HepG2 (cell line): ENCODE results near the gene TBC1D24. TPM values are rescaled to one million over a fixed set of nuclear protein-coding genes. Genes with fewer than 3 reads are reported as not detected.
"Not testable (repeated sequence)": the region's sequence is repeated elsewhere in the genome, so short reads cannot be mapped to it uniquely, and the experiment has no call there.

ENCODE experiments used
- AKAP8 ChIP-seq: sonication (generic); formaldehyde crosslinking; IDR thresholded peaks from 2 replicates; pipeline ENCODE4 v1.5.1; 2020; ENCODE audit warnings: mild to moderate bottlenecking, missing genetic modification reagents
- ATF4 ChIP-seq, 2 experiments: fragments of 450-650 bp in 1 of 2; sonication (generic) in 1 of 2; formaldehyde crosslinking; IDR thresholded peaks; 2 replicates each; pipeline versions ENCODE4 v1.5.0 to v1.8.0; 2020 to 2022; ENCODE audit warnings: mild to moderate bottlenecking in 1 of 2, missing genetic modification reagents in 1 of 2
- CBX1 ChIP-seq: IDR thresholded peaks from one replicate; pipeline ENCODE4 v1.6.1; 2016; ENCODE audit warnings: antibody characterized with exemption, low read depth
- DPF2 ChIP-seq: sonication (generic); formaldehyde crosslinking; IDR thresholded peaks from 2 replicates; pipeline ENCODE4 v1.4.0; 2020; ENCODE audit warnings: mild to moderate bottlenecking, low read depth, missing genetic modification reagents, borderline replicate concordance
- FOXA3 ChIP-seq: IDR thresholded peaks from 2 replicates; pipeline ENCODE4 v1.6.1; 2016; ENCODE audit warnings: missing genetic modification reagents, missing compliant biosample characterization
- FOXP4 ChIP-seq: sonication (generic); formaldehyde crosslinking; IDR thresholded peaks from 2 replicates; pipeline ENCODE4 v1.4.0; 2020; ENCODE audit warnings: missing genetic modification reagents
- HMGXB4 ChIP-seq, 2 experiments: sonication (generic) in 1 of 2; formaldehyde crosslinking in 1 of 2; IDR thresholded peaks; 2 replicates each; pipeline versions ENCODE4 v1.4.0 to v1.6.1; 2018 to 2020; ENCODE audit warnings: missing genetic modification reagents in 2 of 2, borderline replicate concordance in 1 of 2, low read depth in 1 of 2, mild to moderate bottlenecking in 1 of 2, missing biosample characterization in 1 of 2
- HNF4G ChIP-seq, 2 experiments: sonication (generic) in 1 of 2; formaldehyde crosslinking in 1 of 2; IDR thresholded peaks; 2 replicates each; pipeline versions ENCODE4 v1.4.0 to v1.6.1; 2011 to 2020; ENCODE audit warnings: borderline replicate concordance in 2 of 2, low read depth in 2 of 2, mild to moderate bottlenecking in 2 of 2, low read length in 1 of 2, missing genetic modification reagents in 1 of 2, moderate library complexity in 1 of 2
- LCORL ChIP-seq, 2 experiments: fragments of 450-650 bp in 1 of 2; sonication (generic) in 1 of 2; formaldehyde crosslinking in 1 of 2; IDR thresholded peaks; 2 replicates each; pipeline versions ENCODE4 v1.5.0 to v1.6.1; 2017 to 2020; ENCODE audit warnings: antibody characterized with exemption in 1 of 2, missing genetic modification reagents in 1 of 2
- MIXL1 ChIP-seq: IDR thresholded peaks from 2 replicates; pipeline ENCODE4 v1.6.1; 2016
- NCOA2 ChIP-seq: sonication (generic); formaldehyde crosslinking; IDR thresholded peaks from 2 replicates; pipeline ENCODE4 v1.8.0; 2022; ENCODE audit warnings: inconsistent platforms
- RXRB ChIP-seq: IDR thresholded peaks from 2 replicates; pipeline ENCODE4 v1.6.1; 2016; ENCODE audit warnings: borderline replicate concordance, missing genetic modification reagents, missing compliant biosample characterization
- TFDP1 ChIP-seq: IDR thresholded peaks from 2 replicates; pipeline ENCODE4 v1.6.1; 2016; ENCODE audit warnings: missing compliant biosample characterization, missing genetic modification reagents, borderline replicate concordance
- TGIF2 ChIP-seq: IDR thresholded peaks from 2 replicates; pipeline ENCODE4 v1.6.1; 2016; ENCODE audit warnings: control low read depth, missing compliant biosample characterization
- ZBTB33 ChIP-seq: sonication (generic); formaldehyde crosslinking; IDR thresholded peaks from 2 replicates; pipeline ENCODE4 v1.4.0; 2020; ENCODE audit warnings: missing genetic modification reagents
- ZFP91 ChIP-seq: sonication (generic); formaldehyde crosslinking; IDR thresholded peaks from 2 replicates; pipeline ENCODE4 v1.9.0; 2022; ENCODE audit warnings: missing genetic modification reagents, mild to moderate bottlenecking, borderline replicate concordance
- ZNF580 ChIP-seq: IDR thresholded peaks from 2 replicates; pipeline ENCODE4 v1.6.1; 2016; ENCODE audit warnings: low read depth, borderline replicate concordance
- polyA plus RNA-seq, 8 experiments: library from polyadenylated mRNA; depleted of rRNA in 3 of 8; stranded (reverse) in 7 of 8; unstranded in 1 of 8; fragments of >200 nt; fragmentation: Illumina TruSeq in 4 of 8; extraction: Trizol in 4 of 8; gene quantifications; 2 replicates each; pipeline versions ENCODE4 v1.2.1 to v1.2.3, GENCODE V29; 2011 to 2016; ENCODE audit warnings: low read depth in 4 of 8, missing spikeins in 1 of 8, mixed read lengths in 1 of 8; ENCODE audit not compliant: insufficient read depth in 1 of 8
- total RNA-seq, 5 experiments: library from RNA; depleted of rRNA; stranded (reverse); fragments of >200 nt; fragmentation: Illumina TruSeq; extraction: Trizol; gene quantifications; 2 replicates each; pipeline ENCODE4 v1.2.3, GENCODE V29; 2016; ENCODE audit warnings: low read depth in 1 of 5

The TBC1D24 gene
- total and polyA plus RNA-seq, 2 of the 13 experiments (the other 11 are each of a cell fraction or from before 2014, with no cell fraction given): 7.7 to 13.7 TPM

- peak; percentile 21; the same call in 1 of the 2 replicates for TF ChIP-seq ZBTB33 (CRISPR knock-in tag)
- TF ChIP-seq TFDP1 (CRISPR knock-in tag): peak; percentile 86
- TF ChIP-seq LCORL (IDR thresholded peaks at IDR 0.05): not testable (repeated sequence)
- peak; percentile 76; the same call in 1 of the 2 replicates for TF ChIP-seq LCORL (CRISPR knock-in tag; IDR thresholded peaks at IDR 0.05)
- TF ChIP-seq HNF4G (IDR thresholded peaks at IDR 0.05; ENCODE audit: borderline replicate concordance, low read depth, low read length): peak; percentile 78
- TF ChIP-seq HNF4G (CRISPR knock-in tag; IDR thresholded peaks at IDR 0.05; ENCODE audit: borderline replicate concordance, low read depth): peak; percentile 43; the same call in 1 of the 2 replicates
- peak; percentile 23 for TF ChIP-seq CBX1
- TF ChIP-seq NCOA2 (CRISPR knock-in tag): peak; percentile 53
- TF ChIP-seq HMGXB4 (CRISPR knock-in tag; IDR thresholded peaks at IDR 0.05; ENCODE audit: borderline replicate concordance in 1 of 2, low read depth in 1 of 2): 0 out of 4 replicates have a peak, but pooled peaks of 1 of the 2 experiments have one; percentile 39
- TF ChIP-seq MIXL1 (CRISPR knock-in tag): 0 out of 2 replicates have a peak, but pooled peaks have one; percentile 60
- peak; percentile 68 for TF ChIP-seq FOXP4 (CRISPR knock-in tag)
- TF ChIP-seq ZFP91 (CRISPR knock-in tag): peak; percentile 56
- peak in 1 of 2 experiments; percentile 57; a peak in 1 of 4 replicates for TF ChIP-seq ATF4 (CRISPR knock-in tag; IDR thresholded peaks at IDR 0.05)
- peak; percentile 66; the same call in 1 of the 2 replicates for TF ChIP-seq AKAP8 (CRISPR knock-in tag)
- peak; percentile 70 for TF ChIP-seq TGIF2 (CRISPR knock-in tag)
- peak; percentile 54; the same call in 1 of the 2 replicates for TF ChIP-seq DPF2 (CRISPR knock-in tag)
- peak; percentile 49; the same call in 1 of the 2 replicates for TF ChIP-seq RXRB
- TF ChIP-seq ZNF580: peak; percentile 43; the same call in 1 of the 2 replicates
- peak; percentile 62 for TF ChIP-seq FOXA3
Observed at GRCh38 chr16:2541409-2541808, 66.5 kb downstream of the TBC1D24 start (continued).
